Panc1 (cell line): ENCODE measurements around the gene FEV. TPM values are rescaled to one million over a fixed set of nuclear protein-coding genes. Genes with fewer than 3 reads are reported as not detected.

Source experiments
- ATAC-seq: fragments of 200-7000 bp; cut with Tn5 transposase; 2 replicates; pipeline ENCODE4 v1.9.1; 2020; ENCODE audit warnings: mild to moderate bottlenecking, moderate library complexity
- BruUV-seq: library from RNA; stranded (reverse); fragments of 400-500 nt; replicated peaks from 2 replicates; lab custom pipeline; 2021; lab: Mats Ljungman, UMichigan
- CTCF ChIA-PET: fragments of 300-600 bp; sonication (Branson Sonifier 250); formaldehyde crosslinking; loops from one replicate; lab custom pipeline; 2022; ENCODE audit warnings: antibody characterized with exemption; lab: Charles Lee
- POLR2A ChIA-PET: fragments of 300-600 bp; sonication (Branson Sonifier 250); formaldehyde crosslinking; loops from one replicate; lab custom pipeline; 2022; ENCODE audit warnings: antibody characterized with exemption; lab: Charles Lee
- DNase-seq: peaks from one replicate; pipeline ENCODE4 v3.0.0-alpha.2; 2010; ENCODE audit warnings: low read depth, low spot score
- H3K27ac ChIP-seq: 2 replicates; pipeline ENCODE4 v1.5.1; 2011; ENCODE audit warnings: mild to moderate bottlenecking, low read length, inconsistent platforms
- H3K27me3 ChIP-seq: fragments of 200-500 bp; sonication (Bioruptor generic); 2 replicates; pipeline ENCODE4 v1.6.0; 2014; ENCODE audit warnings: low read length, inconsistent platforms; ENCODE audit not compliant: control insufficient read depth, insufficient read depth
- H3K36me3 ChIP-seq: fragments of 200-500 bp; sonication (Bioruptor generic); 2 replicates; pipeline ENCODE4 v1.5.1; 2014; ENCODE audit warnings: inconsistent platforms, mild to moderate bottlenecking, low read length, moderate library complexity; ENCODE audit not compliant: control insufficient read depth, insufficient read depth
- H3K4me1 ChIP-seq: 2 replicates; pipeline ENCODE4 v1.5.1; 2011; ENCODE audit warnings: inconsistent platforms, mild to moderate bottlenecking, low read length, moderate library complexity; ENCODE audit not compliant: control insufficient read depth, insufficient read depth
- H3K4me3 ChIP-seq, 2 experiments: 2 replicates each; pipeline ENCODE4 v1.5.1; 2011 to 2012; ENCODE audit warnings: low read depth in 2 of 2, low read length in 2 of 2, mild to moderate bottlenecking in 2 of 2, inconsistent platforms in 1 of 2, moderate library complexity in 1 of 2
- H3K9me3 ChIP-seq: fragments of 200-500 bp; sonication (Bioruptor generic); 2 replicates; pipeline ENCODE4 v1.5.1; 2014; ENCODE audit warnings: low read depth, mild to moderate bottlenecking, inconsistent platforms, low read length, moderate library complexity; ENCODE audit not compliant: control insufficient read depth, insufficient read depth
- CTCF ChIP-seq: fragments of 450-650 bp; IDR thresholded peaks from 2 replicates; pipeline ENCODE4 v1.5.1; 2017; ENCODE audit warnings: mild to moderate bottlenecking
- POLR2AphosphoS5 ChIP-seq: IDR thresholded peaks from 2 replicates; pipeline ENCODE4 v1.6.1; 2012; ENCODE audit warnings: mild to moderate bottlenecking, low read depth, low read length, moderate library complexity
- REST ChIP-seq, 2 experiments: IDR thresholded peaks; 2 replicates each; pipeline ENCODE4 v1.6.1; 2011 to 2012; ENCODE audit warnings: low read depth in 2 of 2, control low read depth in 1 of 2, low read length in 1 of 2, mild to moderate bottlenecking in 1 of 2, moderate library complexity in 1 of 2; ENCODE audit not compliant: insufficient read depth in 1 of 2
- SIN3A ChIP-seq: IDR thresholded peaks from 2 replicates; pipeline ENCODE4 v1.6.1; 2012; ENCODE audit warnings: low read depth, mild to moderate bottlenecking, low read length, moderate library complexity, borderline replicate concordance; ENCODE audit not compliant: insufficient read depth
- TCF7L2 ChIP-seq: IDR thresholded peaks from 2 replicates; pipeline ENCODE4 v1.6.1; 2011; ENCODE audit warnings: mild to moderate bottlenecking, low read depth, low read length, inconsistent platforms
- in situ Hi-C: cut with HindIII; loops from 2 replicates; pipeline ENCODE4 v1.10.0; 2016; ENCODE audit warnings: low sequenced_read_pairs, low pct_unique_long_range_greater_than_20kb
- intact Hi-C: fragments of 100-400 bp; cut with micrococcal nuclease; formaldehyde crosslinking; loops from one replicate; pipeline ENCODE4 v1.10.0; 2022; ENCODE audit not compliant: unreplicated experiment
- total RNA-seq: library from RNA; stranded (reverse); gene quantifications from one replicate; pipeline ENCODE4 v1.2.1, GENCODE V29; 2021; ENCODE audit not compliant: unreplicated experiment

FEV gene
- total RNA-seq, 1 experiment from 2014 or later: not detected

- H3K4me1 ChIP-seq: no peaks in the 10 kb centered on the region
- H3K27me3 ChIP-seq: no peaks in the 10 kb centered on the region
- no peak overlapping the region for H3K27ac ChIP-seq
- in situ Hi-C loops: no loop called here
- ChIA-PET POLR2A (no interaction called here), CTCF (no interaction called here)
- DNase-seq (no peak), ATAC-seq (no peak)
- intact Hi-C loops: loop anchor here (10.0 kb wide), 1 partner anchor 132 kb away; no protein-coding TSS in a partner anchor
- TF ChIP-seq REST (IDR thresholded peaks at IDR 0.05; ENCODE audit: insufficient read depth in 1 of 2, low read depth in 2 of 2, low read length in 1 of 2): no peak
- no peak for TF ChIP-seq SIN3A
- no peak for TF ChIP-seq CTCF
- no peak for TF ChIP-seq POLR2AphosphoS5
- TF ChIP-seq TCF7L2: no peak
- no peaks in the 10 kb centered on the region for H3K36me3 ChIP-seq
- no peak overlapping the region for H3K4me3 ChIP-seq
- no peaks in the 10 kb centered on the region for H3K9me3 ChIP-seq
- BruUV-seq: no TSS peak
Measured at GRCh38 chr2:219023045-219023605, 38.1 kb upstream of the FEV start.

- no peaks in the 10 kb centered on the region for H3K9me3 ChIP-seq
- no peaks in the 10 kb centered on the region for H3K27me3 ChIP-seq
- H3K4me1 ChIP-seq: no peaks in the 10 kb centered on the region
- H3K36me3 ChIP-seq: no peaks in the 10 kb centered on the region
- intact Hi-C loops (loop anchor here (10.0 kb wide), 1 partner anchor 132 kb away; no protein-coding TSS in a partner anchor), in situ Hi-C loops (no loop called here)
- H3K4me3 ChIP-seq: no peak overlapping the region
- DNase-seq (no peak), ATAC-seq (no peak)
- ChIA-PET CTCF (no interaction called here), POLR2A (no interaction called here)
- no TSS peak for BruUV-seq
- no peak for TF ChIP-seq SIN3A
- TF ChIP-seq REST (IDR thresholded peaks at IDR 0.05; ENCODE audit: insufficient read depth in 1 of 2, low read depth in 2 of 2, low read length in 1 of 2): no peak
- TF ChIP-seq POLR2AphosphoS5: no peak
- TF ChIP-seq TCF7L2: no peak
- TF ChIP-seq CTCF: no peak
- H3K27ac ChIP-seq: no peak overlapping the region
Measured at GRCh38 chr2:219022616-219023015, 37.6 kb upstream of the FEV start.
